ENCODE data around the gene KIF13A. TPM values are rescaled to one million over a fixed set of nuclear protein-coding genes. Genes with fewer than 3 reads are reported as not detected.

The KIF13A gene
- total and polyA plus RNA-seq, 9 of the 15 experiments (the other 6 are each of a cell fraction or from before 2014, with no cell fraction given): 3.6 to 44.3 (median 29.7) TPM

GRCh38 chr6:17972978-17973622, 14.3 kb downstream of the KIF13A start (continued):
- TF ChIP-seq, protein P1, sequence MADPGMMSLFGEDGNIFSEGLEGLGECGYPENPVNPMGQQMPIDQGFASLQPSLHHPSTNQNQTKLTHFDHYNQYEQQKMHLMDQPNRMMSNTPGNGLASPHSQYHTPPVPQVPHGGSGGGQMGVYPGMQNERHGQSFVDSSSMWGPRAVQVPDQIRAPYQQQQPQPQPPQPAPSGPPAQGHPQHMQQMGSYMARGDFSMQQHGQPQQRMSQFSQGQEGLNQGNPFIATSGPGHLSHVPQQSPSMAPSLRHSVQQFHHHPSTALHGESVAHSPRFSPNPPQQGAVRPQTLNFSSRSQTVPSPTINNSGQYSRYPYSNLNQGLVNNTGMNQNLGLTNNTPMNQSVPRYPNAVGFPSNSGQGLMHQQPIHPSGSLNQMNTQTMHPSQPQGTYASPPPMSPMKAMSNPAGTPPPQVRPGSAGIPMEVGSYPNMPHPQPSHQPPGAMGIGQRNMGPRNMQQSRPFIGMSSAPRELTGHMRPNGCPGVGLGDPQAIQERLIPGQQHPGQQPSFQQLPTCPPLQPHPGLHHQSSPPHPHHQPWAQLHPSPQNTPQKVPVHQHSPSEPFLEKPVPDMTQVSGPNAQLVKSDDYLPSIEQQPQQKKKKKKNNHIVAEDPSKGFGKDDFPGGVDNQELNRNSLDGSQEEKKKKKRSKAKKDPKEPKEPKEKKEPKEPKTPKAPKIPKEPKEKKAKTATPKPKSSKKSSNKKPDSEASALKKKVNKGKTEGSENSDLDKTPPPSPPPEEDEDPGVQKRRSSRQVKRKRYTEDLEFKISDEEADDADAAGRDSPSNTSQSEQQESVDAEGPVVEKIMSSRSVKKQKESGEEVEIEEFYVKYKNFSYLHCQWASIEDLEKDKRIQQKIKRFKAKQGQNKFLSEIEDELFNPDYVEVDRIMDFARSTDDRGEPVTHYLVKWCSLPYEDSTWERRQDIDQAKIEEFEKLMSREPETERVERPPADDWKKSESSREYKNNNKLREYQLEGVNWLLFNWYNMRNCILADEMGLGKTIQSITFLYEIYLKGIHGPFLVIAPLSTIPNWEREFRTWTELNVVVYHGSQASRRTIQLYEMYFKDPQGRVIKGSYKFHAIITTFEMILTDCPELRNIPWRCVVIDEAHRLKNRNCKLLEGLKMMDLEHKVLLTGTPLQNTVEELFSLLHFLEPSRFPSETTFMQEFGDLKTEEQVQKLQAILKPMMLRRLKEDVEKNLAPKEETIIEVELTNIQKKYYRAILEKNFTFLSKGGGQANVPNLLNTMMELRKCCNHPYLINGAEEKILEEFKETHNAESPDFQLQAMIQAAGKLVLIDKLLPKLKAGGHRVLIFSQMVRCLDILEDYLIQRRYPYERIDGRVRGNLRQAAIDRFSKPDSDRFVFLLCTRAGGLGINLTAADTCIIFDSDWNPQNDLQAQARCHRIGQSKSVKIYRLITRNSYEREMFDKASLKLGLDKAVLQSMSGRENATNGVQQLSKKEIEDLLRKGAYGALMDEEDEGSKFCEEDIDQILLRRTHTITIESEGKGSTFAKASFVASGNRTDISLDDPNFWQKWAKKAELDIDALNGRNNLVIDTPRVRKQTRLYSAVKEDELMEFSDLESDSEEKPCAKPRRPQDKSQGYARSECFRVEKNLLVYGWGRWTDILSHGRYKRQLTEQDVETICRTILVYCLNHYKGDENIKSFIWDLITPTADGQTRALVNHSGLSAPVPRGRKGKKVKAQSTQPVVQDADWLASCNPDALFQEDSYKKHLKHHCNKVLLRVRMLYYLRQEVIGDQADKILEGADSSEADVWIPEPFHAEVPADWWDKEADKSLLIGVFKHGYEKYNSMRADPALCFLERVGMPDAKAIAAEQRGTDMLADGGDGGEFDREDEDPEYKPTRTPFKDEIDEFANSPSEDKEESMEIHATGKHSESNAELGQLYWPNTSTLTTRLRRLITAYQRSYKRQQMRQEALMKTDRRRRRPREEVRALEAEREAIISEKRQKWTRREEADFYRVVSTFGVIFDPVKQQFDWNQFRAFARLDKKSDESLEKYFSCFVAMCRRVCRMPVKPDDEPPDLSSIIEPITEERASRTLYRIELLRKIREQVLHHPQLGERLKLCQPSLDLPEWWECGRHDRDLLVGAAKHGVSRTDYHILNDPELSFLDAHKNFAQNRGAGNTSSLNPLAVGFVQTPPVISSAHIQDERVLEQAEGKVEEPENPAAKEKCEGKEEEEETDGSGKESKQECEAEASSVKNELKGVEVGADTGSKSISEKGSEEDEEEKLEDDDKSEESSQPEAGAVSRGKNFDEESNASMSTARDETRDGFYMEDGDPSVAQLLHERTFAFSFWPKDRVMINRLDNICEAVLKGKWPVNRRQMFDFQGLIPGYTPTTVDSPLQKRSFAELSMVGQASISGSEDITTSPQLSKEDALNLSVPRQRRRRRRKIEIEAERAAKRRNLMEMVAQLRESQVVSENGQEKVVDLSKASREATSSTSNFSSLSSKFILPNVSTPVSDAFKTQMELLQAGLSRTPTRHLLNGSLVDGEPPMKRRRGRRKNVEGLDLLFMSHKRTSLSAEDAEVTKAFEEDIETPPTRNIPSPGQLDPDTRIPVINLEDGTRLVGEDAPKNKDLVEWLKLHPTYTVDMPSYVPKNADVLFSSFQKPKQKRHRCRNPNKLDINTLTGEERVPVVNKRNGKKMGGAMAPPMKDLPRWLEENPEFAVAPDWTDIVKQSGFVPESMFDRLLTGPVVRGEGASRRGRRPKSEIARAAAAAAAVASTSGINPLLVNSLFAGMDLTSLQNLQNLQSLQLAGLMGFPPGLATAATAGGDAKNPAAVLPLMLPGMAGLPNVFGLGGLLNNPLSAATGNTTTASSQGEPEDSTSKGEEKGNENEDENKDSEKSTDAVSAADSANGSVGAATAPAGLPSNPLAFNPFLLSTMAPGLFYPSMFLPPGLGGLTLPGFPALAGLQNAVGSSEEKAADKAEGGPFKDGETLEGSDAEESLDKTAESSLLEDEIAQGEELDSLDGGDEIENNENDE (IDR thresholded peaks at IDR 0.05; ENCODE audit: low read depth, low read length): no peak
- TF ChIP-seq ZC3H11A (IDR thresholded peaks at IDR 0.05; ENCODE audit: low read depth, low read length) (no peak), SMARCB1 (IDR thresholded peaks at IDR 0.05; ENCODE audit: insufficient read length, low read depth) (peak; percentile 56), ZNF449 (CRISPR knock-in tag; IDR thresholded peaks at IDR 0.05) (no peak), HOMEZ (CRISPR knock-in tag; IDR thresholded peaks at IDR 0.05) (no peak)
- TF ChIP-seq, protein P2, sequence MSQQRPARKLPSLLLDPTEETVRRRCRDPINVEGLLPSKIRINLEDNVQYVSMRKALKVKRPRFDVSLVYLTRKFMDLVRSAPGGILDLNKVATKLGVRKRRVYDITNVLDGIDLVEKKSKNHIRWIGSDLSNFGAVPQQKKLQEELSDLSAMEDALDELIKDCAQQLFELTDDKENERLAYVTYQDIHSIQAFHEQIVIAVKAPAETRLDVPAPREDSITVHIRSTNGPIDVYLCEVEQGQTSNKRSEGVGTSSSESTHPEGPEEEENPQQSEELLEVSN (IDR thresholded peaks at IDR 0.05; ENCODE audit: borderline replicate concordance in 1 of 2, extremely low read depth in 1 of 2, insufficient read depth in 1 of 2, insufficient read length in 1 of 2, low read depth in 1 of 2, low read length in 1 of 2, poor library complexity in 1 of 2, severe bottlenecking in 1 of 2): peak in 1 of 2 experiments; percentile 26
